ENCODE results near the gene FYN. TPM values are rescaled to one million over a fixed set of nuclear protein-coding genes. Genes with fewer than 3 reads are reported as not detected.

The FYN gene
- total RNA-seq, 4 donors from 2014 or later, result 143 to 219 (median 165) TPM

DNA sequence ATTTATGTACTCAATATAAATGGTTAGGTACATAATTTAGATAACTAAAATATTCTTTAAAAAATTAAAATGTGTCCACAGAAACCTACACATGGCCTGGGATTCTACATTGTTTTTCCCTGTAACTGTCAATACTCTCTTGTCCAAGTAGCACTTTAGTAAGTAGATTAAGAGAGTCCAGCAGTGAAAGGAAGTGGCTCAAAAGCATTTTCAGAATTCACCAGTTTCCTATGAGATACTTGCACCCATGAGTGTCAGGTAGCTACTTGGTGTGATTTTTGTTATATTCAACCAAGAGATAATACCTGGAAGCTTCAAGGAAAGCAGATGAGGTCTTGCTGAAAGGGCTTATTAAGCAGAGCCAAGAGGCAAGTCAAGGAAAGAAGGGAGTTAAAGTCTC lies 126.3 kb downstream of the FYN start:
- no peak overlapping the region for H3K4me3 ChIP-seq
- peaks cover 0 to 59% (median 44%) of the 10 kb centered on the region in 4 donors for H3K4me1 ChIP-seq
- no peak for DNase-seq (ENCODE audit: low spot score in 2 of 2)
- no peaks in the 10 kb centered on the region for H3K9me3 ChIP-seq
- no peaks in the 10 kb centered on the region for H3K36me3 ChIP-seq
- no peaks in the 10 kb centered on the region for H3K27me3 ChIP-seq
- TF ChIP-seq POLR2A (IDR thresholded peaks at IDR 0.05), result no peak
- TF ChIP-seq, protein P1, sequence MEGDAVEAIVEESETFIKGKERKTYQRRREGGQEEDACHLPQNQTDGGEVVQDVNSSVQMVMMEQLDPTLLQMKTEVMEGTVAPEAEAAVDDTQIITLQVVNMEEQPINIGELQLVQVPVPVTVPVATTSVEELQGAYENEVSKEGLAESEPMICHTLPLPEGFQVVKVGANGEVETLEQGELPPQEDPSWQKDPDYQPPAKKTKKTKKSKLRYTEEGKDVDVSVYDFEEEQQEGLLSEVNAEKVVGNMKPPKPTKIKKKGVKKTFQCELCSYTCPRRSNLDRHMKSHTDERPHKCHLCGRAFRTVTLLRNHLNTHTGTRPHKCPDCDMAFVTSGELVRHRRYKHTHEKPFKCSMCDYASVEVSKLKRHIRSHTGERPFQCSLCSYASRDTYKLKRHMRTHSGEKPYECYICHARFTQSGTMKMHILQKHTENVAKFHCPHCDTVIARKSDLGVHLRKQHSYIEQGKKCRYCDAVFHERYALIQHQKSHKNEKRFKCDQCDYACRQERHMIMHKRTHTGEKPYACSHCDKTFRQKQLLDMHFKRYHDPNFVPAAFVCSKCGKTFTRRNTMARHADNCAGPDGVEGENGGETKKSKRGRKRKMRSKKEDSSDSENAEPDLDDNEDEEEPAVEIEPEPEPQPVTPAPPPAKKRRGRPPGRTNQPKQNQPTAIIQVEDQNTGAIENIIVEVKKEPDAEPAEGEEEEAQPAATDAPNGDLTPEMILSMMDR (IDR thresholded peaks at IDR 0.05), result no peak
- no peak for TF ChIP-seq EP300 (IDR thresholded peaks at IDR 0.05)
- H3K27ac ChIP-seq, result peak overlapping the region in 1 of 4 donors; percentile 22

DNA sequence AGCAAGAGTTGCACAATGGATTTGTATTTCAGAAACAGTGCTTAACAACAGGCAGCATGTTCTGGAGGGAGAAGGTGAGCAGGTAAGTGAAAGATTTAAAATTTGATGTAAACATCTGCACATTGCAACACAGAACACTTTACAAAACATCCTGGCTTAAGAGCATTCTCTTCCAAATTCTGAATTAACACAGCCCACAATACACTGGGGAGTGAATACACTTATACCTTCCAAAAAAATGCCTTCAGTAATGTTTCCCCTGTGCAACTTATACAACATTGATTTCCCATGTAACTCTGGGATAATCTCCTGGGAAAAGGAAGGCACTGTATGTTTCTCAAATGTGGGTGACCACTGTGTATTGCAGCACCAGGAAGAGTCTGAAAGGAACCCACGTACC lies 127.6 kb downstream of the FYN start:
- Histone ChIP-seq H3K4me3 (no peak overlapping the region), H3K9me3 (no peaks in the 10 kb centered on the region), H3K4me1 (peaks cover 0 to 49% (median 35%) of the 10 kb centered on the region in 4 donors), H3K27ac (no peak overlapping the region), H3K27me3 (no peaks in the 10 kb centered on the region), H3K36me3 (no peaks in the 10 kb centered on the region)
- TF ChIP-seq POLR2A (IDR thresholded peaks at IDR 0.05) (no peak), EP300 (IDR thresholded peaks at IDR 0.05) (no peak)
- TF ChIP-seq, protein P1 (IDR thresholded peaks at IDR 0.05), result no peak
- DNase-seq (ENCODE audit: low spot score in 2 of 2), result no peak
- 93 to 97% methylated on average over 1 of the region's 1 CpG for WGBS, 2 donors

DNA sequence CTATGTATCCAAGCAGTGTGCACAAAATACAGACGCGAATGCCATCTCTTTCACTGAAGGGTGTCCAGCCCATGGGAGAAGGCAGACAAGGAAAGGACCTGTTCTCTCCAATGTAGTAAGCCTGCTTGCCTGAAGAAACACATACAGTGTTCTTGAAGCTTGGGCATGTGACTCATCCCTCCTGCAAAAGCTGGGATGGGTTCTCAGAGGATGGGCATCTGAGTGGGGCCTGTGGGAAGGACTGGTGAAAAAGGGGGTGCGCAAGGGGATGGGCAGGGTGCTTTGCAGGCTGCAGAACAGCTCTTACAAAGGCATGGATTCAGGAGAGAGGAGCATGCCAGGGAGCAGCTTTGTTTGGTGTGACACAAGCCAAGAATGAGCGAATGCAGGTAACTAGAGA lies 128.1 kb downstream of the FYN start:
- TF ChIP-seq POLR2A (IDR thresholded peaks at IDR 0.05) (no peak), EP300 (IDR thresholded peaks at IDR 0.05) (no peak)
- TF ChIP-seq, protein P1 (IDR thresholded peaks at IDR 0.05), result no peak
- WGBS, 2 donors, result 81 to 87% methylated on average over 4 of the region's 4 CpGs
- peaks cover 0 to 47% (median 35%) of the 10 kb centered on the region in 4 donors for H3K4me1 ChIP-seq

DNA sequence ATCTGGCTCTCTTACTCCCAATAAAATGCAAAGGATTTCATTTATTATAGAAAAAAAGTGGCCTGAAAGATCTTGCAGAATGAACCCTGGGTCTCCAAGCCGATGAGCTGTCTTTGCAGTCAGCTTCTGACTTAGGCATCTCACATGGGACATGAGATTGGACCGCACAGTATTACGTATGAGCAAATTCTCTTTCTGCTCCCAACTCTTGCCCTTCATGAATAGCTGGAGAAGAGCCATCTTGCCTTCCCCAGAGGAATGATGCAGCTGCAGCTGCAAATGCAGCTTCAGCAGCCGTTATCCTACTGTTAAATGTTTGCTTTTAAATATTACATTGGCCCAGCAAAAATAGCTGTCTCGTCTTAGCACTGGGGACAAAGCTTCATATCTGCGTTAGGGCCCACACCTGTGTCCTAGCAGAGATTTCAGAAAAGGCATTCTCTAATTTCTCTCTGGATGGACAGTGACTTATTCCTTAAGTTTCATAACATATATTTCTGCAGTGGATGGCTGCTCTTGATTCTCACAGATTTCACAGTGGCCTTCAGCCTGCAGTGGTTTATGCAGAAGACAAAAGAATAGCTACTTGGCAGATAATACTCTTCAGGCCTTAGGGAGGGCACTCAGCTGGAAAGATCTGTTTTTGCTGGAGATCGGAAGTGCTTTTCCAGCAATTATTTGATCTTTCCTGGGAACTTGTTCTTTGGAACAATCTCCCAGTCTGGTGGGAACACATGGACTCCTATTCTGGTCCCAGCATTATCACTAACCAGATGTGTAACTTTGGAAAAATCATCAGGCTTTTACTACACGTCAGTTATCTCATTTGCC lies 129.2 kb downstream of the FYN start:
- Histone ChIP-seq H3K4me3 (no peak overlapping the region), H3K4me1 (peaks cover 0 to 57% (median 39%) of the 10 kb centered on the region in 4 donors), H3K27ac (peak overlapping the region in 2 of 4 donors; percentile 54 to 70), H3K36me3 (no peaks in the 10 kb centered on the region), H3K9me3 (no peaks in the 10 kb centered on the region), H3K27me3 (no peaks in the 10 kb centered on the region)
- peak; percentile 52 to 81 for DNase-seq (ENCODE audit: low spot score in 2 of 2)
- 27 to 28% methylated on average over 8 of the region's 8 CpGs for WGBS, 2 donors
- TF ChIP-seq POLR2A (IDR thresholded peaks at IDR 0.05) (no peak), EP300 (IDR thresholded peaks at IDR 0.05) (peak in 1 of 2 donors; percentile 60)
- TF ChIP-seq, protein P1 (IDR thresholded peaks at IDR 0.05), result no peak

More for the DNA sequence above, 128.1 kb downstream of the FYN start:
- H3K4me3 ChIP-seq, result no peak overlapping the region
- H3K9me3 ChIP-seq, result no peaks in the 10 kb centered on the region
- DNase-seq (ENCODE audit: low spot score in 2 of 2), result no peak
- H3K27me3 ChIP-seq, result no peaks in the 10 kb centered on the region
- no peaks in the 10 kb centered on the region for H3K36me3 ChIP-seq
- H3K27ac ChIP-seq, result peak overlapping the region in 1 of 4 donors; percentile 70

DNA sequence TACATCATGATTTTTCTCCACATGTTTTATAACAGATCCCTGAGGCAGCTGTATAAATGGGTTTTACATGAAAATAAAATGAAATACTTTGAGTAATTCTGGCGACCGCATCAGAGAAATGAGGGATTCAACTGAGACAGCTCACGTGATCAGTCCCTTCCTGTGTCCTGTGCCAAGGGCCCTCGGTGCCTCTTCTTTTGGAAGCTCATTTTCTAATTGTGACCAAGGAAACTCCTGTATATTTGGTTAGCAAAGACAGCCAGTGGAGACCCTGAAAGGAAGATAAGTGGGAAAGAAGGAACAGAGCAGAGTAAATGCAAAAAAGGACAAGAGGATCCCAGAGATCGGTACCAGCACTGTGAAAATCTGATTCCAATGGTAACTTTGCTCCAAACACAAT lies 129.9 kb downstream of the FYN start:
- H3K27ac ChIP-seq, result peak overlapping the region in 2 of 4 donors; percentile 54 to 70

More for the DNA sequence above, 129.9 kb downstream of the FYN start:
- Histone ChIP-seq H3K36me3 (no peaks in the 10 kb centered on the region), H3K9me3 (no peaks in the 10 kb centered on the region), H3K4me1 (peaks cover 0 to 62% (median 39%) of the 10 kb centered on the region in 4 donors), H3K27me3 (no peaks in the 10 kb centered on the region), H3K4me3 (no peak overlapping the region)
- DNase-seq (ENCODE audit: low spot score in 2 of 2), result no peak
- WGBS, 2 donors, result 51 to 52% methylated on average over 5 of the region's 5 CpGs
- TF ChIP-seq EP300 (IDR thresholded peaks at IDR 0.05) (no peak), POLR2A (IDR thresholded peaks at IDR 0.05) (no peak)
- TF ChIP-seq, protein P1 (IDR thresholded peaks at IDR 0.05), result no peak

All from tibial nerve (tissue), 4 donors.